GM21825 (cell line): ENCODE measurements around the gene CORO1A.
"Not testable (repeated sequence)": the region's sequence is repeated elsewhere in the genome, so short reads cannot be mapped to it uniquely, and the experiment has no call there.

Source experiments
- ATAC-seq: cut with Tn5 transposase; IDR thresholded peaks from one replicate; pipeline ENCODE4 v1.9.1; 2021; ENCODE audit warnings: mild to moderate bottlenecking, moderate library complexity; ENCODE audit not compliant: unreplicated experiment

The CORO1A gene

GRCh38 chr16:30183233-30184095 is at the start of gene CORO1A:
Gene CORO1A, plus strand, starts transcription at chr16:30183602. Its CDS starts 1,608 bp downstream, at chr16:30185210.
- no peak for ATAC-seq

GRCh38 chr16:30136971-30137605 is 46.3 kb upstream of the CORO1A start:
- ATAC-seq, result no peak

- ATAC-seq, result no peak
Measured at GRCh38 chr16:30137897-30138296, 45.5 kb upstream of the CORO1A start.

GRCh38 chr16:30139583-30140481 is 43.6 kb upstream of the CORO1A start:
- no peak for ATAC-seq

GRCh38 chr16:30141750-30142149 is 41.7 kb upstream of the CORO1A start:
- no peak for ATAC-seq

GRCh38 chr16:30142672-30143346 is 40.6 kb upstream of the CORO1A start:
- no peak for ATAC-seq

- no peak for ATAC-seq
Measured at GRCh38 chr16:30143347-30143702, 40.1 kb upstream of the CORO1A start.

GRCh38 chr16:30144017-30144416 is 39.4 kb upstream of the CORO1A start:
- ATAC-seq, result no peak

GRCh38 chr16:30144917-30145316 is 38.5 kb upstream of the CORO1A start:
- no peak for ATAC-seq

- ATAC-seq, result no peak
Measured at GRCh38 chr16:30145657-30146056, 37.7 kb upstream of the CORO1A start.

GRCh38 chr16:30147843-30148510 is 35.4 kb upstream of the CORO1A start:
- no peak for ATAC-seq

- ATAC-seq, result no peak
Measured at GRCh38 chr16:30149250-30149930, 34.0 kb upstream of the CORO1A start.

GRCh38 chr16:30151091-30151490 is 32.3 kb upstream of the CORO1A start:
- no peak for ATAC-seq

GRCh38 chr16:30152517-30152916 is 30.9 kb upstream of the CORO1A start:
- ATAC-seq, result no peak

- no peak for ATAC-seq
Measured at GRCh38 chr16:30155188-30155587, 28.2 kb upstream of the CORO1A start.

GRCh38 chr16:30157214-30157613 is 26.2 kb upstream of the CORO1A start:
- ATAC-seq, result no peak

GRCh38 chr16:30163538-30163937 is 19.9 kb upstream of the CORO1A start:
- no peak for ATAC-seq

GRCh38 chr16:30166202-30166902 is 17.1 kb upstream of the CORO1A start:
- ATAC-seq, result peak; percentile 73

GRCh38 chr16:30168746-30169145 is 14.7 kb upstream of the CORO1A start:
- not testable (repeated sequence) for ATAC-seq
